ENCODE data around the gene GALNT13.

GALNT13 gene

GRCh38 chr2:154477319-154477718, 605.6 kb downstream of the GALNT13 start:
- TF ChIP-seq CTCF (IDR thresholded peaks at IDR 0.05; ENCODE audit: poor library complexity, severe bottlenecking): no peak
- Histone ChIP-seq H3K27me3 (ENCODE audit: insufficient read depth, poor library complexity, severe bottlenecking) (peaks cover 4% of the 10 kb centered on the region), H3K4me1 (ENCODE audit: insufficient read depth, poor library complexity, severe bottlenecking) (no peaks in the 10 kb centered on the region), H3K4me3 (ENCODE audit: severe bottlenecking) (no peak overlapping the region), H3K27ac (ENCODE audit: poor library complexity, severe bottlenecking) (no peak overlapping the region), H3K36me3 (ENCODE audit: low read depth) (no peaks in the 10 kb centered on the region), H3K9me3 (ENCODE audit: severe bottlenecking) (peaks cover 2% of the 10 kb centered on the region)
- DNase-seq (ENCODE audit: low spot score): no peak
- no peak for ATAC-seq (ENCODE audit: low read depth)

GRCh38 chr2:154480521-154480920, 608.8 kb downstream of the GALNT13 start:
- H3K27me3 ChIP-seq (ENCODE audit: insufficient read depth, poor library complexity, severe bottlenecking): peaks cover 4% of the 10 kb centered on the region
- H3K4me3 ChIP-seq (ENCODE audit: severe bottlenecking): no peak overlapping the region
- no peak for ATAC-seq (ENCODE audit: low read depth)
- no peak for TF ChIP-seq CTCF (IDR thresholded peaks at IDR 0.05; ENCODE audit: poor library complexity, severe bottlenecking)
- H3K9me3 ChIP-seq (ENCODE audit: severe bottlenecking): no peaks in the 10 kb centered on the region
- DNase-seq (ENCODE audit: low spot score): no peak
- no peaks in the 10 kb centered on the region for H3K36me3 ChIP-seq (ENCODE audit: low read depth)
- H3K27ac ChIP-seq (ENCODE audit: poor library complexity, severe bottlenecking): no peak overlapping the region
- H3K4me1 ChIP-seq (ENCODE audit: insufficient read depth, poor library complexity, severe bottlenecking): no peaks in the 10 kb centered on the region

- Histone ChIP-seq H3K9me3 (ENCODE audit: severe bottlenecking) (no peaks in the 10 kb centered on the region), H3K27ac (ENCODE audit: poor library complexity, severe bottlenecking) (no peak overlapping the region), H3K4me1 (ENCODE audit: insufficient read depth, poor library complexity, severe bottlenecking) (no peaks in the 10 kb centered on the region), H3K36me3 (ENCODE audit: low read depth) (no peaks in the 10 kb centered on the region), H3K27me3 (ENCODE audit: insufficient read depth, poor library complexity, severe bottlenecking) (peaks cover 4% of the 10 kb centered on the region), H3K4me3 (ENCODE audit: severe bottlenecking) (no peak overlapping the region)
- no peak for ATAC-seq (ENCODE audit: low read depth)
- TF ChIP-seq CTCF (IDR thresholded peaks at IDR 0.05; ENCODE audit: poor library complexity, severe bottlenecking): no peak
- DNase-seq (ENCODE audit: low spot score): no peak
These were observed 609.6 kb downstream of the GALNT13 start for GRCh38 chr2:154481336-154481735.

GRCh38 chr2:154484338-154485099, 612.8 kb downstream of the GALNT13 start:
- Histone ChIP-seq H3K4me1 (ENCODE audit: insufficient read depth, poor library complexity, severe bottlenecking) (no peaks in the 10 kb centered on the region), H3K36me3 (ENCODE audit: low read depth) (no peaks in the 10 kb centered on the region), H3K27ac (ENCODE audit: poor library complexity, severe bottlenecking) (no peak overlapping the region), H3K9me3 (ENCODE audit: severe bottlenecking) (no peaks in the 10 kb centered on the region), H3K27me3 (ENCODE audit: insufficient read depth, poor library complexity, severe bottlenecking) (no peaks in the 10 kb centered on the region), H3K4me3 (ENCODE audit: severe bottlenecking) (no peak overlapping the region)
- no peak for DNase-seq (ENCODE audit: low spot score)
- ATAC-seq (ENCODE audit: low read depth): no peak
- TF ChIP-seq CTCF (IDR thresholded peaks at IDR 0.05; ENCODE audit: poor library complexity, severe bottlenecking): no peak

- Histone ChIP-seq H3K4me3 (ENCODE audit: severe bottlenecking) (no peak overlapping the region), H3K27me3 (ENCODE audit: insufficient read depth, poor library complexity, severe bottlenecking) (no peaks in the 10 kb centered on the region), H3K36me3 (ENCODE audit: low read depth) (no peaks in the 10 kb centered on the region), H3K4me1 (ENCODE audit: insufficient read depth, poor library complexity, severe bottlenecking) (no peaks in the 10 kb centered on the region), H3K27ac (ENCODE audit: poor library complexity, severe bottlenecking) (no peak overlapping the region), H3K9me3 (ENCODE audit: severe bottlenecking) (no peaks in the 10 kb centered on the region)
- TF ChIP-seq CTCF (IDR thresholded peaks at IDR 0.05; ENCODE audit: poor library complexity, severe bottlenecking): no peak
- DNase-seq (ENCODE audit: low spot score): no peak
- ATAC-seq (ENCODE audit: low read depth): no peak
These were observed 617.1 kb downstream of the GALNT13 start for GRCh38 chr2:154488801-154489200.

All from RWPE2 (cell line).